GM12878 (cell line): ENCODE measurements around the gene SMAD5. TPM values are rescaled to one million over a fixed set of nuclear protein-coding genes. Genes with fewer than 3 reads are reported as not detected.

ENCODE experiments used
- ATAC-seq: fragments of 200-7000 bp; cut with Tn5 transposase; 3 replicates; pipeline ENCODE4 v1.9.1; 2020; ENCODE audit warnings: mild to moderate bottlenecking, moderate library complexity
- BruUV-seq: library from RNA; stranded (reverse); fragments of 400-500 nt; replicated peaks from 2 replicates; lab custom pipeline; 2021; lab: Mats Ljungman, UMichigan
- CTCF ChIA-PET: fragments of 300-600 bp; sonication (Branson Sonifier 250); formaldehyde crosslinking; extraction: SDS; loops from one replicate; lab custom pipeline; 2021; ENCODE audit warnings: inconsistent platforms; lab: Yijun Ruan, JAX
- POLR2A ChIA-PET: fragments of 350-600 bp; formaldehyde crosslinking; extraction: SDS; loops from one replicate; lab custom pipeline; 2021; ENCODE audit warnings: inconsistent platforms; lab: Charles Lee
- RAD21 ChIA-PET: fragments of 300-600 bp; sonication (Branson Sonifier 250); formaldehyde crosslinking; loops from one replicate; lab custom pipeline; 2023; ENCODE audit warnings: antibody characterized with exemption; ENCODE audit not compliant: unreplicated experiment; lab: Charles Lee
- SMC1A ChIA-PET: fragments of 300-600 bp; sonication (Branson Sonifier 250); formaldehyde crosslinking; loops from one replicate; lab custom pipeline; 2023; ENCODE audit not compliant: unreplicated experiment, uncharacterized antibody; lab: Charles Lee
- DNase-seq: peaks from one replicate; pipeline ENCODE4 v3.0.0-alpha.2; 2011; ENCODE audit warnings: low read depth, low spot score
- FAIRE-seq: peaks from 3 replicates; lab custom pipeline; 2011; peaks lifted over from hg19 to GRCh38; lab: Jason Lieb, UNC
- H2AFZ ChIP-seq: 2 replicates; pipeline ENCODE4 v1.6.0; 2011; ENCODE audit warnings: low read depth, low read length, control low read depth; ENCODE audit not compliant: control insufficient read depth
- H3K27ac ChIP-seq: 2 replicates; pipeline ENCODE4 v1.5.1; 2011; ENCODE audit warnings: control low read depth; ENCODE audit not compliant: control insufficient read depth, insufficient read depth
- H3K27me3 ChIP-seq, 2 experiments: replicated peaks in 1 of 2; 2 replicates each; pipeline versions ENCODE4 v1.6.0 to v1.6.1; 2011; ENCODE audit warnings: low read length in 1 of 2; ENCODE audit not compliant: control insufficient read depth in 2 of 2, insufficient read depth in 2 of 2
- H3K36me3 ChIP-seq, 2 experiments: 2 replicates each; pipeline ENCODE4 v1.5.1; 2011; ENCODE audit warnings: low read length in 1 of 2; ENCODE audit not compliant: control insufficient read depth in 2 of 2, insufficient read depth in 2 of 2
- H3K4me1 ChIP-seq: 2 replicates; pipeline ENCODE4 v1.6.1; 2011; ENCODE audit warnings: mild to moderate bottlenecking, low read length, moderate library complexity, mixed read lengths; ENCODE audit not compliant: control insufficient read depth, insufficient read depth
- H3K4me2 ChIP-seq: 2 replicates; pipeline ENCODE4 v1.6.0; 2011; ENCODE audit warnings: control low read depth; ENCODE audit not compliant: control insufficient read depth, insufficient read depth
- H3K4me3 ChIP-seq: fragments of 200-600 bp; sonication (generic); 2 replicates; pipeline ENCODE4 v1.5.1; 2016
- H3K79me2 ChIP-seq: 2 replicates; pipeline ENCODE4 v1.6.0; 2011; ENCODE audit warnings: low read length; ENCODE audit not compliant: control insufficient read depth, insufficient read depth
- H3K9ac ChIP-seq: 2 replicates; pipeline ENCODE4 v1.8.0; 2011; ENCODE audit warnings: low read length, control low read depth, mixed read lengths; ENCODE audit not compliant: control insufficient read depth, insufficient read depth
- H3K9me3 ChIP-seq: replicated peaks from 3 replicates; pipeline ENCODE4 v1.5.1; 2011; ENCODE audit warnings: mild to moderate bottlenecking, low read length; ENCODE audit not compliant: control insufficient read depth, insufficient read depth
- H4K20me1 ChIP-seq: 2 replicates; pipeline ENCODE4 v1.6.0; 2011; ENCODE audit not compliant: control insufficient read depth, insufficient read depth
- ATF7 ChIP-seq: fragments of 450-650 bp; IDR thresholded peaks from 2 replicates; pipeline ENCODE4 v1.6.1; 2016; ENCODE audit warnings: low read depth, mild to moderate bottlenecking
- CBX3 ChIP-seq: fragments of 200-600 bp; sonication (generic); IDR thresholded peaks from 2 replicates; pipeline ENCODE4 v1.6.1; 2016; ENCODE audit warnings: low read depth, borderline replicate concordance
- HDAC2 ChIP-seq: fragments of 200-600 bp; sonication (generic); IDR thresholded peaks from 2 replicates; pipeline ENCODE4 v1.6.1; 2017
- JUND ChIP-seq: IDR thresholded peaks from 2 replicates; pipeline ENCODE4 v1.6.1; 2012; ENCODE audit warnings: low read depth, mild to moderate bottlenecking, low read length, improper control_type of control experiment, moderate library complexity
- NFIC ChIP-seq: IDR thresholded peaks from 2 replicates; pipeline ENCODE4 v1.6.1; 2012; ENCODE audit warnings: low read depth, mild to moderate bottlenecking, inconsistent platforms, low read length, moderate library complexity
- NFYA ChIP-seq: IDR thresholded peaks from 2 replicates; pipeline ENCODE4 v1.6.1; 2011; ENCODE audit warnings: low read depth, mild to moderate bottlenecking, low read length, improper control_type of control experiment, borderline replicate concordance
- NFYB ChIP-seq: IDR thresholded peaks from 2 replicates; pipeline ENCODE4 v1.6.1; 2011; ENCODE audit warnings: low read depth, mild to moderate bottlenecking, low read length, improper control_type of control experiment, moderate library complexity; ENCODE audit not compliant: insufficient read depth
- USF2 ChIP-seq: IDR thresholded peaks from 2 replicates; pipeline ENCODE4 v1.6.1; 2011; ENCODE audit warnings: low read depth, low read length, improper control_type of control experiment, borderline replicate concordance
- ZBTB11 ChIP-seq: fragments of 450-650 bp; formaldehyde crosslinking; IDR thresholded peaks from 2 replicates; pipeline ENCODE4 v1.5.0; 2022; ENCODE audit warnings: mild to moderate bottlenecking, missing genetic modification characterization
- ZBTB40 ChIP-seq: fragments of 450-650 bp; IDR thresholded peaks from 2 replicates; pipeline ENCODE4 v1.6.1; 2016; ENCODE audit warnings: mild to moderate bottlenecking, moderate library complexity, borderline replicate concordance
- ZZZ3 ChIP-seq: IDR thresholded peaks from 2 replicates; pipeline ENCODE4 v1.6.1; 2011; ENCODE audit warnings: low read depth; ENCODE audit not compliant: control insufficient read depth, insufficient read length
- WGBS: methylation state at CpG from one replicate; pipeline ENCODE4 v1.1.6; 2016; ENCODE audit warnings: low lambda C conversion rate; ENCODE audit not compliant: insufficient replicate concordance, insufficient coverage; ENCODE audit errors: missing lambda C conversion rate; 5-methylcytosine and 5-hydroxymethylcytosine counted together
- in situ Hi-C: fragments of 300-500 bp; cut with MboI; formaldehyde crosslinking; loops from 9 replicates; pipeline ENCODE4 v1.14.3; 2018; ENCODE audit warnings: mixed read lengths
- intact Hi-C: fragments of 100-400 bp; cut with micrococcal nuclease; formaldehyde crosslinking; loops from one replicate; pipeline ENCODE4 v1.14.2; 2022; ENCODE audit not compliant: unreplicated experiment
- polyA plus RNA-seq, 11 experiments: library from polyadenylated mRNA; depleted of rRNA in 4 of 11; unstranded in 6 of 11; stranded (reverse) in 5 of 11; fragments of >200 nt; fragmentation: Nextera tagmentation in 4 of 11; fragmentation: Illumina TruSeq in 1 of 11; extraction: Ambion mirVana in 4 of 11; extraction: Trizol in 1 of 11; gene quantifications; 1 replicate in 1 of 11; 2 replicates in 10 of 11; pipeline versions ENCODE4 v1.2.1 to v1.2.3, GENCODE V29; 2011 to 2016; ENCODE audit warnings: inconsistent platforms in 2 of 11, missing spikeins in 2 of 11, low read depth in 1 of 11
- total RNA-seq, 4 experiments: library from RNA; depleted of rRNA in 3 of 4; stranded (reverse); fragments of >200 nt in 3 of 4; fragmentation: Illumina TruSeq in 1 of 4; extraction: Trizol in 1 of 4; gene quantifications; 2 replicates each; pipeline versions ENCODE4 v1.2.1 to v1.2.3, GENCODE V29; 2013 to 2021
- TF ChIP-seq, protein P1 (sequence below): fragments of 450-650 bp; IDR thresholded peaks from 2 replicates; pipeline ENCODE4 v1.6.1; 2016; ENCODE audit warnings: mild to moderate bottlenecking

The SMAD5 gene
- total and polyA plus RNA-seq, 10 of the 15 experiments (the other 5 are each of a cell fraction or from before 2014, with no cell fraction given) = 3.6 to 40.6 (median 11.7) TPM

GRCh38 chr5:136195971-136196820 lies 63.6 kb downstream of the SMAD5 start:
- Histone ChIP-seq H3K9ac (no peak overlapping the region), H2AFZ (no peak overlapping the region), H3K36me3 (no peaks in the 10 kb centered on the region), H3K79me2 (no peaks in the 10 kb centered on the region), H3K27me3 (peaks cover 0 to 7% of the 10 kb centered on the region in 2 experiments; a peak in 3 of 4 replicates), H3K9me3 (no peaks in the 10 kb centered on the region), H4K20me1 (no peaks in the 10 kb centered on the region), H3K4me3 (no peak overlapping the region), H3K4me1 (no peaks in the 10 kb centered on the region), H3K4me2 (no peak overlapping the region), H3K27ac (no peak overlapping the region)
- ATAC-seq (no peak), FAIRE-seq (no peak), DNase-seq (no peak)
- in situ Hi-C loops (no loop called here), intact Hi-C loops (no loop called here)
- SMC1A ChIA-PET = interaction anchor here (0.8 to 1.3 kb wide), 2 partner anchors 11 to 258 kb away, joined by 3 to 8 read pairs; no protein-coding TSS in a partner anchor
- CTCF ChIA-PET = interaction anchor here (1.6 to 2.0 kb wide), 2 partner anchors 12 to 17 kb away, joined by 5 to 8 read pairs; no protein-coding TSS in a partner anchor
- BruUV-seq = no TSS peak
- WGBS = 45% methylated on average over 12 of the region's 12 CpGs
- RAD21 ChIA-PET = no interaction called here
- POLR2A ChIA-PET = no interaction called here
- TF ChIP-seq ATF7 = no peak
- TF ChIP-seq NFYB = no peak
- no peak for TF ChIP-seq USF2
- TF ChIP-seq JUND = no peak
- no peak for TF ChIP-seq NFIC
- no peak for TF ChIP-seq ZBTB11 (CRISPR knock-in tag)
- no peak for TF ChIP-seq ZBTB40
- TF ChIP-seq, protein P1, sequence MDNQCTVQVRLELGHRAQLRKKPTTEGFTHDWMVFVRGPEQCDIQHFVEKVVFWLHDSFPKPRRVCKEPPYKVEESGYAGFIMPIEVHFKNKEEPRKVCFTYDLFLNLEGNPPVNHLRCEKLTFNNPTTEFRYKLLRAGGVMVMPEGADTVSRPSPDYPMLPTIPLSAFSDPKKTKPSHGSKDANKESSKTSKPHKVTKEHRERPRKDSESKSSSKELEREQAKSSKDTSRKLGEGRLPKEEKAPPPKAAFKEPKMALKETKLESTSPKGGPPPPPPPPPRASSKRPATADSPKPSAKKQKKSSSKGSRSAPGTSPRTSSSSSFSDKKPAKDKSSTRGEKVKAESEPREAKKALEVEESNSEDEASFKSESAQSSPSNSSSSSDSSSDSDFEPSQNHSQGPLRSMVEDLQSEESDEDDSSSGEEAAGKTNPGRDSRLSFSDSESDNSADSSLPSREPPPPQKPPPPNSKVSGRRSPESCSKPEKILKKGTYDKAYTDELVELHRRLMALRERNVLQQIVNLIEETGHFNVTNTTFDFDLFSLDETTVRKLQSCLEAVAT = no peak
- TF ChIP-seq ZZZ3 = no peak
- TF ChIP-seq HDAC2 = no peak
- no peak for TF ChIP-seq NFYA
- no peak for TF ChIP-seq CBX3
